GM19025 (cell line): ENCODE measurements around the gene ITPR2.
"Not testable (repeated sequence)": the region's sequence is repeated elsewhere in the genome, so short reads cannot be mapped to it uniquely, and the experiment has no call there.

Source experiments
- ATAC-seq: cut with Tn5 transposase; IDR thresholded peaks from one replicate; pipeline ENCODE4 v1.9.1; 2021; ENCODE audit warnings: mild to moderate bottlenecking, low read depth, moderate library complexity; ENCODE audit not compliant: unreplicated experiment

The ITPR2 gene

GRCh38 chr12:26608706-26609105, 224.3 kb downstream of the ITPR2 start:
- ATAC-seq, result no peak

- no peak for ATAC-seq
These were observed 224.7 kb downstream of the ITPR2 start for GRCh38 chr12:26608273-26608672.

- no peak for ATAC-seq
These were observed 226.1 kb downstream of the ITPR2 start for GRCh38 chr12:26606911-26607310.

GRCh38 chr12:26604813-26605212, 228.2 kb downstream of the ITPR2 start:
- not testable (repeated sequence) for ATAC-seq

- ATAC-seq, result no peak
These were observed 233.8 kb downstream of the ITPR2 start for GRCh38 chr12:26599096-26599695.

- ATAC-seq, result no peak
These were observed 237.2 kb downstream of the ITPR2 start for GRCh38 chr12:26595806-26596205.

GRCh38 chr12:26580619-26581018, 252.4 kb downstream of the ITPR2 start:
- no peak for ATAC-seq

GRCh38 chr12:26576266-26576665, 256.7 kb downstream of the ITPR2 start:
- no peak for ATAC-seq

GRCh38 chr12:26573225-26573909, 259.6 kb downstream of the ITPR2 start:
- no peak for ATAC-seq

GRCh38 chr12:26572137-26572536, 260.9 kb downstream of the ITPR2 start:
- ATAC-seq, result no peak

GRCh38 chr12:26571560-26571959, 261.4 kb downstream of the ITPR2 start:
- ATAC-seq, result no peak

GRCh38 chr12:26567126-26567525, 265.9 kb downstream of the ITPR2 start:
- ATAC-seq, result no peak

- no peak for ATAC-seq
These were observed 266.3 kb downstream of the ITPR2 start for GRCh38 chr12:26566675-26567074.

- no peak for ATAC-seq
These were observed 266.8 kb downstream of the ITPR2 start for GRCh38 chr12:26566186-26566585.

- ATAC-seq, result no peak
These were observed 268.6 kb downstream of the ITPR2 start for GRCh38 chr12:26564391-26564790.

- ATAC-seq, result no peak
These were observed 269.4 kb downstream of the ITPR2 start for GRCh38 chr12:26563552-26563951.

- no peak for ATAC-seq
These were observed 275.7 kb downstream of the ITPR2 start for GRCh38 chr12:26557326-26557725.

- ATAC-seq, result no peak
These were observed 276.1 kb downstream of the ITPR2 start for GRCh38 chr12:26556916-26557315.

- ATAC-seq, result no peak
These were observed 277.9 kb downstream of the ITPR2 start for GRCh38 chr12:26555139-26555538.

GRCh38 chr12:26554332-26554731, 278.7 kb downstream of the ITPR2 start:
- ATAC-seq, result no peak

- no peak for ATAC-seq
These were observed 281.6 kb downstream of the ITPR2 start for GRCh38 chr12:26551385-26551784.

- no peak for ATAC-seq
These were observed 284.8 kb downstream of the ITPR2 start for GRCh38 chr12:26548227-26548626.
